ENCODE data around the gene PRR23E.

DNA sequence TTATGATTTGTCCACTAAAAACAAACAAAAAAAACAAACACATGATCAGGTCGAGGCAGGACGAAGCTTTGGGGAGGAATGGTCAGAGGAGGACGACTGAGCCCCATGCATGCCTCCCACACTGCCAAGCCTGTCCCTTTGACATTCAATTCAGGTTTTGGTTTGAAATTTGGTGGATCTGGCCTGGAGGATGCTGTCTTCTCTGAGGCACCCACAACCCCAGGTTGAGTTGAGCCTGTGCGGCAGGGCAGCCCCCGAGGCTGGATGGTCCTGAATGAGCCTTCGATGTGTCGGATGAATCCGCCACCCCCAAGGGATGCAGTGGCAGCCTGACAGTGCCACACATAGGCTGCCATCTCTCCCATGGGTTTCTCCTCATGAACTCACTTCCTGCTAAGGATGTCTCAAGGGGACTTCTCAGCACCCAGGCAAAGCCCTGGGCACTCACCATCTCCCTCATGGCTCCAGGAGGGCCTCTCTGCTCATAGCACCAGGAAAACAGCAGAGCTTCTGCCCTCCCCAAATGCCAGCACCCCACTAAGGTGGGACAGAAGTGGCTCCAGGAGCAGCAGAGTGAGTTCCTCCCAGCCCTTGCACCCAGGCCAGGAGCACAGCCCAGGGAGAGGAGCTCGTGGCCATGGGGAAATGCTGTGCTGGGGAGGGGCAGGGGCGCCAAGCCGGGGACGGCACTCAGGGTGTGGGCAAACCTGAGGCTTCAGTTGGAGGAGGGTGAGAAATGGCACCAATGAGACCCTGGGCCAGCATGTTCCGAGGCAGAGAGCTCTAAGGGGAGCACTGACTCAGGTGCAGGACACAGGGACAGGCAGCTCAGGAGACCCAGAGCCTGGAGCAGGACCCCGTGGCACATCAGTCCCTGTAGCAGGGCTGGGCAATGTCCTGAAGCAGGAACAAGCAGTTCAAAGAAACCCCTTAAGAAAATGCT, 18.5 kb downstream of the PRR23E start:
- TF ChIP-seq BHLHE40 (IDR thresholded peaks at IDR 0.05; ENCODE audit: borderline replicate concordance) (no peak), SUZ12 (IDR thresholded peaks at IDR 0.05) (no peak), L3MBTL2 (conservative IDR thresholded peaks at IDR 0.05) (no peak), ARNT (IDR thresholded peaks at IDR 0.05) (no peak), FOXA1 (IDR thresholded peaks at IDR 0.05) (no peak), ELF4 (IDR thresholded peaks at IDR 0.05) (no peak), CTBP1 (IDR thresholded peaks at IDR 0.05; ENCODE audit: borderline replicate concordance) (no peak), LEF1 (IDR thresholded peaks at IDR 0.05; ENCODE audit: borderline replicate concordance) (no peak), FOXM1 (IDR thresholded peaks at IDR 0.05; ENCODE audit: borderline replicate concordance) (no peak), SP1 (IDR thresholded peaks at IDR 0.05) (no peak), FOXK2 (IDR thresholded peaks at IDR 0.05) (no peak)
